ENCODE measurements around the gene TSPAN18. TPM values are rescaled to one million over a fixed set of nuclear protein-coding genes. Genes with fewer than 3 reads are reported as not detected.

The TSPAN18 gene
- total and polyA plus RNA-seq, 2 experiments from 2014 or later, result 6.0 to 10.6 TPM

GRCh38 chr11:44760917-44761550 lies 34.3 kb downstream of the TSPAN18 start:
- TF ChIP-seq CTCF (conservative IDR thresholded peaks at IDR 0.05; ENCODE audit: low read depth in 2 of 2), result peak; percentile 60 to 87
- no peak for TF ChIP-seq STAT1 (IDR thresholded peaks at IDR 0.05; ENCODE audit: unreplicated experiment)
- Mint-ChIP-seq H3K27ac (no peak overlapping the region), H3K4me3 (no peak overlapping the region), H3K9me3 (peaks cover 15% of the 10 kb centered on the region; the same call in 2 of the 3 replicates), H3K4me1 (peaks cover 48% of the 10 kb centered on the region), H3K36me3 (ENCODE audit: low read depth) (peaks cover 16% of the 10 kb centered on the region; the same call in 2 of the 3 replicates), H3K27me3 (ENCODE audit: insufficient read depth, low read depth, poor library complexity) (peaks cover 8% of the 10 kb centered on the region)
- peaks cover 22% of the 10 kb centered on the region for H3K27me3 ChIP-seq (ENCODE audit: insufficient read depth)
- no peak overlapping the region for H3K27ac ChIP-seq (ENCODE audit: low read depth)
- no peak overlapping the region for H2AFZ ChIP-seq
- H3F3A ChIP-seq (replicated peaks; ENCODE audit: low read depth), result no peaks in the 10 kb centered on the region; the same call in 1 of the 2 replicates
- H3K4me3 ChIP-seq, result no peak overlapping the region
- DNase-seq (ENCODE audit: low spot score) (peak; percentile 81), ATAC-seq (peak; percentile 95)
- H3K4me1 ChIP-seq (ENCODE audit: insufficient read depth), result peaks cover 23% of the 10 kb centered on the region
- H4K20me1 ChIP-seq (replicated peaks; ENCODE audit: insufficient read depth), result no peaks in the 10 kb centered on the region
- peak overlapping the region; percentile 33; the same call in 1 of the 2 replicates for H3K4me2 ChIP-seq
- peaks cover 12% of the 10 kb centered on the region for H3K79me2 ChIP-seq (replicated peaks; ENCODE audit: insufficient read depth)
- no peaks in the 10 kb centered on the region for H3K36me3 ChIP-seq (ENCODE audit: insufficient read depth)
- H3K9me2 ChIP-seq (ENCODE audit: insufficient read depth), result 0 out of 2 replicates have a peak, but pooled peaks cover 7% of the 10 kb centered on the region

GRCh38 chr11:44761551-44761961 lies 34.8 kb downstream of the TSPAN18 start:
- peaks cover 18% of the 10 kb centered on the region; the same call in 1 of the 2 replicates for H3K27me3 ChIP-seq (ENCODE audit: insufficient read depth)
- H3K9me2 ChIP-seq (ENCODE audit: insufficient read depth), result 0 out of 2 replicates have a peak, but pooled peaks cover 7% of the 10 kb centered on the region
- no peaks in the 10 kb centered on the region; the same call in 1 of the 2 replicates for H3F3A ChIP-seq (replicated peaks; ENCODE audit: low read depth)
- H3K27ac Mint-ChIP-seq, result no peak overlapping the region
- H3K4me1 ChIP-seq (ENCODE audit: insufficient read depth), result peaks cover 28% of the 10 kb centered on the region
- peaks cover 4% of the 10 kb centered on the region for H3K27me3 Mint-ChIP-seq (ENCODE audit: insufficient read depth, low read depth, poor library complexity)
- TF ChIP-seq STAT1 (IDR thresholded peaks at IDR 0.05; ENCODE audit: unreplicated experiment) (no peak), ZNF462 (CRISPR knock-in tag; IDR thresholded peaks at IDR 0.05) (no peak), ETS1 (IDR thresholded peaks at IDR 0.05) (no peak), EZH2 (IDR thresholded peaks at IDR 0.05; ENCODE audit: low read depth, unreplicated experiment) (no peak), CREB1 (CRISPR knock-in tag; IDR thresholded peaks at IDR 0.05; ENCODE audit: low read depth) (no peak)
- H3K27ac ChIP-seq (ENCODE audit: low read depth), result no peak overlapping the region
- no peak overlapping the region for H2AFZ ChIP-seq
- H3K4me3 ChIP-seq, result no peak overlapping the region
- H3K79me2 ChIP-seq (replicated peaks; ENCODE audit: insufficient read depth), result peaks cover 12% of the 10 kb centered on the region
- H3K9me3 Mint-ChIP-seq, result peaks cover 15% of the 10 kb centered on the region; the same call in 2 of the 3 replicates
- ATAC-seq (peak; percentile 16), DNase-seq (ENCODE audit: low spot score) (no peak)
- no peaks in the 10 kb centered on the region for H3K36me3 ChIP-seq (ENCODE audit: insufficient read depth)
- H3K4me1 Mint-ChIP-seq, result peaks cover 47% of the 10 kb centered on the region
- no peaks in the 10 kb centered on the region for H4K20me1 ChIP-seq (replicated peaks; ENCODE audit: insufficient read depth)
- H3K36me3 Mint-ChIP-seq (ENCODE audit: low read depth), result peaks cover 16% of the 10 kb centered on the region; the same call in 2 of the 3 replicates
- H3K4me3 Mint-ChIP-seq, result no peak overlapping the region
- peak overlapping the region; percentile 33 for H3K4me2 ChIP-seq

All from GM23338 (cell line).